GM19240 (cell line): ENCODE results near the gene FCGR3B.
"Not testable (repeated sequence)": the region's sequence is repeated elsewhere in the genome, so short reads cannot be mapped to it uniquely, and the experiment has no call there.

Experiments
- DNase-seq: peaks from one replicate; pipeline ENCODE4 v3.0.0; 2011; ENCODE audit warnings: low spot score; ENCODE audit not compliant: insufficient read length

Gene FCGR3B

DNA sequence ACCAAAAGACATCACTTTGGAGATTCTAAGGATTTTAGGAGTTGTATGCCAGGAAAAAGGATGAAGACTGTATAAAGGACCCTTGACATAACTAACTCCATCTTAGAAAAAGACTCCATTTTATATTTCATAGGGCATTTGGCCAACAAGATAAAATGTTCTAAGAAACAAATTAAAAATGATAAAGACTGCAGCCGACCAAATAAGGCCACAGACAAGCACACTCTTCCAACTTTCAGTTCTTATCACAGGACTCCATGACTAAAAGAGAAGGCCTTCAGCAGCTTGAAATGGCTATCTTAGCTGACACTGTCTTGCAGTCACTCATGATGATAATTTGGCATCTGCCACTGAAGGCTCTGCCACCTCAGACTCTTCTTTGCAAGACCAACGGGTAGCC lies 8.2 kb upstream of the FCGR3B start:
- DNase-seq, result not testable (repeated sequence)

DNA sequence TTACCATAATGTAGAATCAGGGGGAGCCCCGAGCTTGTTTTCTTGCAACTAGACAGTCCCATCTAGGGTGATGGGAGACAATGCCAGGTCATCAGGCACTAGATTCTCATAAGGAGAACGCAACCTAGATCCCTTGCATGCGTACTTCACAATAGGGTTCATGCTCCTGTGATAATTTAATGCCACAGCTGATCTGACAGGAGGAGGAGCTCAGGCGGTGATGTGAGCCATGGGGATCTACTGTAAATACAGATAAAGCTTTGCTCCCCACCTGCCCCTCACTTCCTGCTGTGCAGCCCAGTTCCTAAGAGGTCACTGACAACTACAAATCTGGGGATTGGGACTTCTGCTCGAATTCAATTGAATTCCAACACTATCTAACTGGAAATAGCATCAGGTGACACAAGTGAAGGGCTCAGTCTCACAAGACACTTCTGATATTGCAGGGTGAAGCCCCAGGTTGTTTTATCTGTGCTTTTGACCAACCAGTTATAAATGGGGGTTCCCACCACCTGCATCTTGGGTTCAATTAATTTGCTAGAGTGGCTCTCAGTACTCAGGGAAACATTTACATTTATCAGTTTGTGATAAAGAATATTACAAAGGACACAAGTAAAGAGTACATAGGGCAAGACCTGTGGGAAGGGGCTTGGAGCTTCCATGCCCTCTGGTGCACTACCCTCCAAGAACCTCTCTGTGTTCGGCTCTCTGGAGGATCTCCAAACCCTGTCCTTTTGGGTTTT lies 7.4 kb upstream of the FCGR3B start:
- DNase-seq, result not testable (repeated sequence)

DNA sequence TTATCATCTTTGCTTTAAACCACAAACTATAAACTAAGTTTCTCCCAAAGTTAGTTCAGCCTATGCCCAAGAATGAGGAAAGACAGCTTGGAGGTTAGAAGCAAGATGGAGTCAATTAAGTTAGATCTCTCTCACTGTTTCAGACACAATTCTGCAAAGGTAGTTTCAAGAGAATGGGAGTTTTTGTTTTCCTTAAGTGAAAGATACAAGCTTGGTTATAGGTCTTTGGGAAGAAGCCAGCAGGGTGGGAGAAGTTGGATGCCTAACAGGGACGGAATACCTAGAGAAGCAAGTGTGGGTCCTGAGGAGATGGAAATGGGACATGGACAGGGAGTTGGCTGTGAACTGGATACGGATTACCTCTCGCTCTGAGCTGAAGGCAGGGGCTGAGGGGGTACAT lies 6.0 kb upstream of the FCGR3B start:
- not testable (repeated sequence) for DNase-seq

DNA sequence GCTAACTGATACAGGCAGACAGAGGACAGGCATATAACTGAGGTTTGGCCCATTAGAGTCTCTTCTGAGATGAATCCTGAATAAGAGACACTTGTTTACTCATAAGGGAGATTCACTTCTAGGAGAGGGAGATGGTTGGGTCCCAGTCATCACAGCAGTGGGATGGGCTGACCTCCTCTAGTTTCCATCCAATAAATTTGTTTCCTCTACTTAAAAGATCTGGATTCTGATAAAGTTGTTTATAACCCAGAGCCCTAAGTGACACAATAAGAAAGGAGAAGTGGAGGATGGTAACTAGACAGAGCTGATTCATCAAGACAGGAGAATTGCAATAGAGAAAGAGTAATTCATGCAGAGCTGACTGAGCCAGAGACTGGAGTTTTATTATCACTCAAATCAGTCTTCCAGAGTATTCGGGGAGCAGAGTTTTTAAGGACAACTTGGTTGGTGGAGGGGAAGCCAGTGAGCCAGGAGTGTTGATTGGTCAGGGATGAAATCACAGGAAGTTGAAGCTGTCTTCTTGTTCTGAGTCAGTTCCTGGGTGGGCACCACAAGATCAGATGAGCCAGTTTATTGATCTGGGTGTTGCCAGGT lies 5.3 kb upstream of the FCGR3B start:
- DNase-seq, result not testable (repeated sequence)

DNA sequence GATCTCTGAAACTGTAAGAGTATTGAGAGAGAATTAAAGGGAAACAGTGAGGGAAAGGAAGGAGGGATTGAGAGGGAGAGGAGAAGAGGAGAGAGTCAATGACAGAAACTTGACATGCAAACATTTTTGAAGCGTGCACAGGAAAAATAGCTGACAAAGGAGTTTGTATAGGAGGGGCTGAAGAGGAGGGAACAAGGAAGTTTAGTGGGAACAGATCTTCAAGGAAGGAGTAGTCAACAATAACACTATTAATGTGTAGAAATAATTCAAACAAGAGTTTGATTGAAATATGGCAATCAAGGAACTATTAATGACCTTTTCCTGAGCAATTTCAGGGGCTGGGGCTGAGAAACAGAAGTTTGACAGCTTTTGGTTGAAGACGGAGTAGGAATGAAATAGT lies 4.0 kb upstream of the FCGR3B start:
- not testable (repeated sequence) for DNase-seq

DNA sequence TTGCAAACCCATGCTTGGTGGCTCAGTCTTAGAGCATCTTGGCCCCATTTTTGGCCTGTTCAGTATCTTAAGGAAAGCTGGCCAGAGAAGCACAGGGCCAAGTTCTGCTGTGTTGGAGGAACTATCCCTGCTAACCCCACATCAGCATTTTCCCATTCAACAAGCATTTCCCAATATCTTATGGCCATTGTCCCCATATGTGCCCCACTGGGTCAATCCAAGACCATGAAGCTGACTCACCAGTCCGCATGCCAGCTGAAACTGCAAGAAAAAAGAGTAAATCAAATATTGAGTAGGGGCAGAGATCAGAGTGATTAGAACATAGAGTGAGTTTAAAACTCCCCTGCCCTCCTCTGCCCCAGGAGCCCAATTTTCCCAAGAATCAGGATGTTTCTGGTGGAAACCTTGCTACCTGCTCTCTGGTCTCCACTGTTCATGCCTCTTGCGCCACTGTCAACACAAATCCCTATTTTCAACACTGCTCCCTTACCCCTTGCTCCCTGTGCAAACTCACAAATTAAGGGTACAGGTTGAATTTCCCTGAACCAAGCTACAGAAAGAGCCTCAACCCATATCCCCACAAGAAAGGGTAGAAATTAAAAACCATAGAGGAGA lies 741 bp downstream of the FCGR3B start:
- not testable (repeated sequence) for DNase-seq

DNA sequence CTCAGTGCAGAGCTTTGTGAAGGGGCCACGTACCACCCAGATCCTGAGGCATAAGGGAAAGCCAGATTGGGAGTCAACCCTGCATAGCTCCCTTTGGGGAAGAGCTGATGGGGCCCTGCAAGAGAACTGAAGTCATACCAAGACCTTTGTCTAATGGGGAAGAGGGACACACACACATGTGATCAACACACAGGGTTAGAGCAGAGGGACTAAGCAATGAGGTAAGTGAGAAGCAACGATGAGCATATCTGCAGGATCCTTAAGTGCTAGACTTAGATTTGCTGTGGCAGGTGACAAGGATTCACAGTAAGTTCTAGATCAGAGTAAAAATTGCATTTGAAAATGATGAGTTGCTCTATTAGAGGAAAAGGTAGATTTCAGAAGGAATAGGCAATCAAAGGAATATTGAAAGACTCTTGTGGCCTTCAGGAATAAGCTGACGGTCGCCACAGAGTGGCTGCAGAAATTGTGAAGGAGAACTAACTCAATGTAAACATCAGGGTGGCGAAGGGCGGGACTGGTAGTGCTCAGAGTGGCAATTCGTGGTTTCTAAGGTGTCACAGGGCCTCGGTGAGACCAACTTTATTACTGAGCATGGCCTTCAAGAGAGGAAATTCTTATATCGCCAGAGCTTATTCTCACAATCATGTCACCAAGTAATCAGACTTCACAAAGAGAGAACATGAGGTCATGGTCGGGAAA lies 4.4 kb downstream of the FCGR3B start:
- DNase-seq, result not testable (repeated sequence)

DNA sequence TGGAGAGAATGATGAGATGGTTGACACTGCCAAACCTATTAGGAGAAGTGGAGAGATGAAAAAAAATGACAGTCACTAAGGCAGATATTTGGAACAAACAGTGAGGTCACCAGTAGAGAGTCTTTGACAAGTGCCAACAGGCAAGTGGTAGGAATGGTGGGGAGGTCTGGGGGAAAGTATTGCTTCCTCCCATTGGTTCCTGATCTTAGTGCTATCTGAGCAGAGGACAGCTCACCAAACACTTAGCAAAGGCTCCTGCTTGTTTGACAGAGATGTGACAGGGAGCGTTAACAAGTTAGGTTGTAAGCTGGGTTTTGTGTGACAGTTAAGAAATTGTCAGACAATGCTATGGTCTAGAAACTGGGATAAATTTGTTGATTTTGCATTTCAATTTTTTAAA lies 6.4 kb downstream of the FCGR3B start:
- not testable (repeated sequence) for DNase-seq

DNA sequence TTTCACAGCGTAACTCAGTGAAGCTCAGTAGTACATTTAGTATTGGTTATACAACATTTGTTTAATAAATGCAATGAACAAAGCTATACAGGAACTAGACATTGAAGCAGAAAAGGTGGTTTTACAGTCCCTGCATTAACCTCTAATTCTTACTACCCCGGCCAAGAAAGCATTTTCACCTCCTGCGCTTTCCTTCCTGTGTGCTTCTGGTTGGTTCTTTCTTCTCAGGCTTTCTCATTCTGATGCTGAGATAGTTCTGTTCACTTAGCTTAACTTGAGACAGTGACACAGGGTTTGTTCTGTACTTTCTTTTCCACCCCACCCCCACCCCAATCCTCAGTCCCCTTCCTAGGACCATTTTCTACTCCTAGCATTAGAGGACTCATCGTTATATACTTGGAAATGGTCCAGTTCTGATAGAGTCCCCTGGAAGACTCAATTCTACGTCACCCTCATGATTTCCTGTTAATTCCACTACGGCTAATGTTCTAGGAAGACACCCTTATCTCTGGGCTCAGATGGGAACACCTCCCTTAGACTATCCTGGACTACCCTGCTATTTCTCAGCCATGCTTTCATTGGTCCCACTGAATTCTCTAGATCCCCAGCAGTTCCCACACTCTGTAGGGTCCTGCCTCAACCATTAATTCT lies 7.5 kb downstream of the FCGR3B start:
- not testable (repeated sequence) for DNase-seq

DNA sequence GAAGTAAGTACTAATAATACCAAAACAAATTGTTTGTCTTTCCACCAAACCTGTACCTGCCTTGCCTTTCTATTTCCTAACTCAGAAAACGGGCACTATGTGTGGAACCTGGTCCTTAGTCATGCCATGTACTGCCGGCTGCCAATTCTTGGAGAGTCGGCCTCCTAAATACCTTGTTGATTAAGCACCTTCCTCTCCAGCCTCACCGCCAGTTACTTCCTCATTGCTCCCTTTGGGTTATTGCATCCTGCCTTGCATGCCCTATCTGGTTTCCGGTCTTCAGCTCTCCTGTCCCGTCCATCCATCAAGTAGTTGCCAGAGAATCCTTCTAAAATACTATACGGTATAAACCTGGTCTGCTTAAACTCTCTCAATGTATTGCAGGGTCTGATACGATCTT lies 8.9 kb downstream of the FCGR3B start:
- DNase-seq, result not testable (repeated sequence)

DNA sequence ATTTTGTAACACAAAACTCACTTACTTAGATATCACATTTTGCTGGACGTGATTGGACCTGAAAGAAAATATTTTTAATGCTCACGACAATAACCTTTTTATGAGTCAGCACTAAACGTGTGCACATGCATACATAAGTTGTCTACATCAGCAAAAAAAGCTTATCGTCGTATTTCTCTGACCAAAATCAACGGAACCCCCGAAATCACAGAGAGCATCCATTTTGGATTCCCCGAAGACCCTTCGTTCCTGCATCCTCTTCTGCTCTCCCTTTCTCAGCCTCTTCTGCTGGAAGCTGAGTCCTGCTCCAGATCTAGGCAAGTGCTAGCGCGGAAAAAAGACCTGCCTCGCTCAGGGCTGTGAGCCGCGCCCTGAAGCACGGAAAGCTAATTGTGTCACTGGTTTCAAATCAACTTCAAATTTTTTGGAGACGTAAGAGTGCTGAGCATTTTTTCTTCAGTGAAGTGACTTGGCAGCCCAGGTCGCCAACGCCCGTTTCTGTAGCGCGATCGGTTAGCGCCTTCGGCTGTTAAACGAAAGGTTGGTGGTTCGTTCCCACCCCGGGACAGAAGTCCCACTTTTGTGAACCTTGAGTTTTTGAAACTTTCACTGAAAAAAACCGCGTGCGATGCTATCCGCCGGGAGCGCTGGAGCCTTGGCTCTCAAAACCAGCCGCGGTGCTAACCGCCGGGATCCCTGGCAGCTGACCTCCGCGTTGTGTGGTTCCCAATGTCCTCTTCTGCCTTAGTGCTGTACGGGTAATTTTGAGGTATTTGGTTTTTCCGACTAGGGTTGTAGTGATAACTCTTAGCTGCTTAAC lies 9.6 kb downstream of the FCGR3B start:
- DNase-seq, result peak; percentile 21

DNA sequence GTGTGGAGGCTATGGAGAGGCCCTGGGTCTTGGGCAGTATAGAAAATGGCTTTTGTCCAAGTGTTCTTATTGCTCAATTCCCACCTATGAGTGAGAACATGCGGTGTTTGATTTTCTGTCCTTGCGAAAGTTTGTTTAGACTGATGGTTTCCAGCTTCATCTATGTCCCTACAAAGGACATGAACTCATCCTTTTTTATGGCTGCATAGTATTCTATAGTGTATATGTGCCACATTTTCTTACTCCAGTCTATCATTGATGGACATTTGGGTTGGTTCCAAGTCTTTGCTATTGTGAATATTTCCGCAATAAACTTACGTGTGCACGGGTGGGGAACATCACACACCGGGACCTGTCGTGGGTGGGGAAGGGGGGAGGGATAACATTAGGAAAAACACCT lies 10.6 kb downstream of the FCGR3B start:
- DNase-seq, result not testable (repeated sequence)

DNA sequence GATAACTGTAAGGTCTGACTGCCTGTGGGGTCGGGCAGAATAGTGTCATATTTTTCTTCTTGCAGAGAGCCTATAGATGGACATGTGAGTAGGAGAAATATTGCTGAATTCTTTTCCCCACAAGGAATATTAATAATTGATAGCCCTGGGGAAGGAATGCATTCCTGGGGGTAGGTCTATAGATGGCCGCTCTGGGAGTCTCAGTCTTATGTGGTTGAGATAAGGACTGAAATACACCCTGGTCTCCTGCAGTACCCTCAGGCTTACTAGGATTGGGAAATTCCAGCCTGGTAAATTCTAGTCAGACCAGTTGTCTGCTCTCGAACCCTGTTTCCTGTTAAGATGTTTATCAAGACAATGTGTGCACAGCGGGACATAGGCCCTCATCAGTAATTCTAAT lies 12.5 kb downstream of the FCGR3B start:
- DNase-seq, result not testable (repeated sequence)

DNA sequence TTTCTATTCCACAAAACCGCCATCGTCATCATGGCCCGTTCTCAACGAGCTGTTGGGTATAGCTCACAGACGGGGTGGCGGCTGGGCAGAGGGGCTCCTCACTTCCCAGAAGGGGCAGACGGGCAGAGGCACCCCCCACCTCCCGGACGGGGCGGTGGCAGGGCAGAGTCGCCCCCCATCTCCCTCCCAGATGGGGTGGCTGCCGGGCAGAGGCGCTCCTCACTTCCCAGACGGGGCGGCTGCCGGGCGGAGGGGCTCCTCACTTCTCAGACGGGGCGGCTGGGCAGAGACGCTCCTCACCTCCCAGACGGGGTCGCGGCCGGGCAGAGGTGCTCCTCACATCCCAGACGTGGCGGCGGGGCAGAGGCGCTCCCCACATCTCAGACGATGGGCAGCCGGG lies 14.6 kb downstream of the FCGR3B start:
- DNase-seq, result not testable (repeated sequence)

DNA sequence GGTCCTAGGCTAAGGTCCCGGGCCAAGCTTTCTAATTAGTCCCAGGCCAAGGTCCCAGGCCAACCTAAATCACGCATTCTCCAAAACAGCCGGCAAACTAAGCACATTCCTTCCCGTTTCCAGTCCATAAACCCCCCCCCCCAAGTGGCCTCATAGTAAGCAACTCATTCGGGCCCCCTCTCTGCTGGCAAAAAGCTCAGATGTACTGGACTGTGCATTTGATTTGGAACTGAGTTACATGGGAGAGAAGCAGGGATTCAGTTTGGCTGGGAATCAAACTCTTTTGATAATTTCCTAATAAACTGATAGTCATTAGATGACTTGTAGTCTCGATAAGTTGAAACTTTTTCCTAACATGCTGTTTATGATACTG lies 17.8 kb downstream of the FCGR3B start:
- DNase-seq, result not testable (repeated sequence)

DNA sequence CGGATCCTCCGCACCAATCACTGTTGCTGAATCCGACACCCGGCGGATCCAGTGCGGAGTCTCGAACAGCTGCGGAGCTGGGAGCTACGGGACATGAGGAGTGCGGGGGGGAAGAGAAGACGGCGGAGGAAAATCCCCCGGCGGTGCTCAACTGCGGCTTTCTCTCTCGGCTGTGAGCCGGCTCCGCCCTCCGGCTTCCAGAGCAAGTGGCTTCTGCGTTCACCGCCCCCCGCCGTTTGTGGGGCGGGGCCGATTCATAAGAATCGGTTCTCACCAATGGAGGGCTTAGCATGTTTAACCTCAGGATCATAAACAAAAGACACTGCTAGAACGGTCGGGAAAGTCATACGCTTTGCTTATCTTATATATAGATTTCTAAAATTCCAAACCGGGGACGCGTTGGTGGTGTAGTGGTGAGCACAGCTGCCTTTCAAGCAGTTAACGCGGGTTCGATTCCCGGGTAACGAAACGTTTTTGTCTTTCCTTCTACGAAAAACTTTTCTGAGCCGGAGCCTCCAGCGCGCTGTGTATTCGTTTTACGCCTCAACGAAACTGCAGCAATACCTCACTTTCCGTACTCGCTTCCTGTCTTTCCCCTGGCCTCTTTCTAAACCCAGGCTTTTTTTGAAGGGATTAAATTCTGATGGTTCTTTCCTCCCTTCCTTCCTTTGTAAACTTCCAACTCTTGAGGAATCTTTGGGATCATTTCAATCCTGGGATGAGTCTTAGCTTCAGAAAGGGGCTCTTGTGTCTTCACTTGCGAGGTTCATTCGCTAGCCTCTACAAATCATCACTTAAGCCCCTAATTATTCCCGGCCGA lies 18.4 kb downstream of the FCGR3B start:
- DNase-seq, result peak; percentile 90

DNA sequence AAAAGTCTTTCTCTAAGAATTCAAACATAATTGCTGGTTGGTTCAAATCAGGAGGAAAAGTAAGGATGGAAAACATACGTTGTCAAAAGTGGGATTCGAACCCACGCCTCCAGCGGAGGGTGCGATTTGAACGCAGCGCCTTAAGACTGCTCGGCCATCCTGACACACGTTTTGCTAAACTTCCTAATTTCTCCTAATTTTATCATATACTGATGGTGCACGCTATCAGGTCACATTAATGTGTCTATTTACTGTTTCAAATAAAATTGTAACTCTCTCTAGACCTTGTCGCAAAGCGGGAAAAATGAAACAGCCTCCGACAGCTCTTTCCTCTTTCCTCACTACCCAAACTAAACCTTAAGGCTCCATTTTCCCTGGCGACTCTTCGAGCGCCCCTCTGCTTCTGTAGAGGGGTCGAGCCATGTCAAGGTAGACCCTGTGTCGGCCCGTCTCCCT lies 19.1 kb downstream of the FCGR3B start:
- not testable (repeated sequence) for DNase-seq

DNA sequence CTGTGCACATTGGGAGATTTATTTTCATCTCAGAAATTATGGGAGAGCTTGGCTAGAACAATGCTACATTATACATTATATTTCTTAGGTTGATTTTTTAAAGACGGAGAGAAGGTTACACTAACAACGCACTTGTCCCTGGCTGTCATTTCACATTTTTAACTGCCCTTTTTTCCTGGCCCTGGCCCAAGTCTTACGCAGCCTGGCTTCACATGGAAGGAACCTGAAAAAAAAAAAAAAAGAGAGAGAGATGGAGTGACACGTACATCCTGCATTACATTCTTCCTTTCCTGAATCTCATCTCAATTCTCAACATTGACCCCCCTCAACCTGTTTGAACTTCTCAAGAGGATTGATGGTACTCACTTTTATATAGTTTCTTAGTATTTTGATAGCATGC lies 20.8 kb downstream of the FCGR3B start:
- not testable (repeated sequence) for DNase-seq

DNA sequence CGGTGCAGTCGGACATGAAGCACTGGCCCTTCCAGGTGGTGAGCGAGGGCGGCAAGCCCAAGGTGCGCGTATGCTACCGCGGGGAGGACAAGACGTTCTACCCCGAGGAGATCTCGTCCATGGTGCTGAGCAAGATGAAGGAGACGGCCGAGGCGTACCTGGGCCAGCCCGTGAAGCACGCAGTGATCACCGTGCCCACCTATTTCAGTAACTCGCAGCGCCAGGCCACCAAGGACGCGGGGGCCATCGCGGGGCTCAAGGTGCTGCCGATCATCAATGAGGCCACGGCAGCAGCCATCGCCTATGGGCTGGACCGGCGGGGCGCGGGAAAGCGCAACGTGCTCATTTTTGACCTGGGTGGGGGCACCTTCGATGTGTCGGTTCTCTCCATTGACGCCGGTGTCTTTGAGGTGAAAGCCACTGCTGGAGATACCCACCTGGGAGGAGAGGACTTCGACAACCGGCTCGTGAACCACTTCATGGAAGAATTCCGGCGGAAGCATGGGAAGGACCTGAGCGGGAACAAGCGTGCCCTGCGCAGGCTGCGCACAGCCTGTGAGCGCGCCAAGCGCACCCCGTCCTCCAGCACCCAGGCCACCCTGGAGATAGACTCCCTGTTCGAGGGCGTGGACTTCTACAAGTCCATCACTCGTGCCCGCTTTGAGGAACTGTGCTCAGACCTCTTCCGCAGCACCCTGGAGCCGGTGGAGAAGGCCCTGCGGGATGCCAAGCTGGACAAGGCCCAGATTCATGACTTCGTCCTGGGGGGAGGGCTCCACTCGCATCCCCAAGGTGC lies 24.2 kb downstream of the FCGR3B start:
- DNase-seq, result not testable (repeated sequence)
